Measurements from ENCODE around the gene SERPINA6.

Gene SERPINA6

DNA sequence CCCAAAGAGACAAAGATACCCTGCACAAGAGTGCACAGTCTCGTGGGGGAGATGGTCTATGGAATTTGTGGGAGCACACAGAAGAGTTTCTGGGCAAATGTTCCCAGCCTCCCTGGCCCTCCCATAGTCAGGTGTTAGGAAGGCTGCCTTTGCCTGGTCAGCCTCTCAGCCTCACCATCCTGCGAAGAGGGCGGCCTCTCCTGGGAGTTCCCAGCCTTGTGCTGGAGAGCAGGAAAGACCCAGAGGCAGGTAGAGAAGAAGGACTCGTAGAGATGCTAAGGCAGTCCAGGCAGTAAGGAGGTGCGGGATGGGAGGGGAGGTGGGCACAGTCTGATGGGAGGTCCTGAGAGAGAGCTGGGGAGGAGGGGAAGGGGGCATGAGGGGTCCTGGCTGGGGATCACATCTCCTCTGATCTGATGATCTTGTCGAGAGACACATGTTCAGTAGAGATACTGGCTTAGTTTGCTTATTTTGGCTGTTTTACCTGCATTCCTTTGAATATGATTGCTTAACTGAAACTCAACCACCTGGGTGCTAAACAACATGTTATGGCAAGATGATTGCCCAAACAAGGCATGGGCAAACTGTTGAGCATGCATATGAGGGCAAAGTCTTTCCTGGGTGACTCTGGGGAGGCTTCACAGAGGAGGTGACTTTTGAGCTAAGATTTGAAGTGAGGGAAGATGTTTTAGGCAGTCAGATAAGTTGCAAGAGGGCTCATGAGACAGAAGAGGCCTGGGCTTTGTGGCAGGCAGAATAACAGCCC is 10.5 kb downstream of the SERPINA6 start:
- ATAC-seq (ENCODE audit: insufficient read depth, low read depth): no peak
- no peak overlapping the region for H2AFZ ChIP-seq (ENCODE audit: low read depth, low read length)
- TF ChIP-seq, protein P1, sequence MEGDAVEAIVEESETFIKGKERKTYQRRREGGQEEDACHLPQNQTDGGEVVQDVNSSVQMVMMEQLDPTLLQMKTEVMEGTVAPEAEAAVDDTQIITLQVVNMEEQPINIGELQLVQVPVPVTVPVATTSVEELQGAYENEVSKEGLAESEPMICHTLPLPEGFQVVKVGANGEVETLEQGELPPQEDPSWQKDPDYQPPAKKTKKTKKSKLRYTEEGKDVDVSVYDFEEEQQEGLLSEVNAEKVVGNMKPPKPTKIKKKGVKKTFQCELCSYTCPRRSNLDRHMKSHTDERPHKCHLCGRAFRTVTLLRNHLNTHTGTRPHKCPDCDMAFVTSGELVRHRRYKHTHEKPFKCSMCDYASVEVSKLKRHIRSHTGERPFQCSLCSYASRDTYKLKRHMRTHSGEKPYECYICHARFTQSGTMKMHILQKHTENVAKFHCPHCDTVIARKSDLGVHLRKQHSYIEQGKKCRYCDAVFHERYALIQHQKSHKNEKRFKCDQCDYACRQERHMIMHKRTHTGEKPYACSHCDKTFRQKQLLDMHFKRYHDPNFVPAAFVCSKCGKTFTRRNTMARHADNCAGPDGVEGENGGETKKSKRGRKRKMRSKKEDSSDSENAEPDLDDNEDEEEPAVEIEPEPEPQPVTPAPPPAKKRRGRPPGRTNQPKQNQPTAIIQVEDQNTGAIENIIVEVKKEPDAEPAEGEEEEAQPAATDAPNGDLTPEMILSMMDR (IDR thresholded peaks at IDR 0.05; ENCODE audit: borderline replicate concordance, extremely low read depth, low read length, poor library complexity, severe bottlenecking): no peak
- H3K27me3 ChIP-seq (ENCODE audit: insufficient read depth, low read length, poor library complexity): peaks cover 3% of the 10 kb centered on the region
- no peak for DNase-seq
- H3K79me2 ChIP-seq (ENCODE audit: insufficient read depth, low read length): no peaks in the 10 kb centered on the region
- H3K27ac ChIP-seq (ENCODE audit: low read length): no peak overlapping the region
- H3K9ac ChIP-seq (ENCODE audit: low read depth, low read length): no peak overlapping the region
- no peaks in the 10 kb centered on the region; the same call in 1 of the 2 replicates for H4K20me1 ChIP-seq (ENCODE audit: insufficient read depth, low read length)
- no peak overlapping the region for H3K4me3 ChIP-seq (ENCODE audit: low read depth in 1 of 2, low read length in 2 of 2)
- no peak overlapping the region for H3K4me2 ChIP-seq (ENCODE audit: insufficient read depth, low read length)
- no peaks in the 10 kb centered on the region for H3K4me1 ChIP-seq (ENCODE audit: insufficient read depth, low read length)
- no peaks in the 10 kb centered on the region for H3K9me3 ChIP-seq (ENCODE audit: insufficient read depth, low read length, severe bottlenecking)
- H3K36me3 ChIP-seq (ENCODE audit: insufficient read depth, low read length): no peaks in the 10 kb centered on the region

DNA sequence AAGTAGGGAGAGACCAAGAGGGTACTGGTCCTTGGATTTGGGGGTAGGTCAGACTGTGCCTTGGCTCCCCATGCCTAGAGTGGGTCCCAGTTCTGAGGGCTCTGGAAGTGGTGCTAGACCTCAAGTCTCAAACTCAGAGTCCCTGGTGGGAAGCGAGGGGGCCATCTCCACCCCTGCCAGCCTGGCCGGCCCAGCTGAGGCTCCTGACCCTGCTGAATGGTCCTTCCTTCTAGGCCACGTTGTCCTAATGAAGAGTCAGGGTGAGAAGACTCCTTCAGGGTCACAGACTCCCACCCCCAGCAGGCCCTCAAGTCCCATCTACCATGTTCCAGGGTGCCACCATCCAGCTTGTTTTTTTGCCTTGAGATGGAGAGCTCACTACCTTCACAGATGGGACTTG is 12.9 kb downstream of the SERPINA6 start:
- DNase-seq (no peak), ATAC-seq (ENCODE audit: insufficient read depth, low read depth) (no peak)
- Histone ChIP-seq H3K9me3 (ENCODE audit: insufficient read depth, low read length, severe bottlenecking) (no peaks in the 10 kb centered on the region), H3K79me2 (ENCODE audit: insufficient read depth, low read length) (no peaks in the 10 kb centered on the region), H3K4me2 (ENCODE audit: insufficient read depth, low read length) (no peak overlapping the region), H3K27ac (ENCODE audit: low read length) (no peak overlapping the region), H3K9ac (ENCODE audit: low read depth, low read length) (no peak overlapping the region), H2AFZ (ENCODE audit: low read depth, low read length) (no peak overlapping the region), H3K36me3 (ENCODE audit: insufficient read depth, low read length) (no peaks in the 10 kb centered on the region), H3K4me3 (ENCODE audit: low read depth in 1 of 2, low read length in 2 of 2) (no peak overlapping the region), H3K4me1 (ENCODE audit: insufficient read depth, low read length) (no peaks in the 10 kb centered on the region), H3K27me3 (ENCODE audit: insufficient read depth, low read length, poor library complexity) (no peaks in the 10 kb centered on the region), H4K20me1 (ENCODE audit: insufficient read depth, low read length) (no peaks in the 10 kb centered on the region; the same call in 1 of the 2 replicates)
- TF ChIP-seq, protein P1 (IDR thresholded peaks at IDR 0.05; ENCODE audit: borderline replicate concordance, extremely low read depth, low read length, poor library complexity, severe bottlenecking): no peak
- no peak for TF ChIP-seq EZH2 (IDR thresholded peaks at IDR 0.05; ENCODE audit: borderline replicate concordance, low read depth, low read length, severe bottlenecking)

DNA sequence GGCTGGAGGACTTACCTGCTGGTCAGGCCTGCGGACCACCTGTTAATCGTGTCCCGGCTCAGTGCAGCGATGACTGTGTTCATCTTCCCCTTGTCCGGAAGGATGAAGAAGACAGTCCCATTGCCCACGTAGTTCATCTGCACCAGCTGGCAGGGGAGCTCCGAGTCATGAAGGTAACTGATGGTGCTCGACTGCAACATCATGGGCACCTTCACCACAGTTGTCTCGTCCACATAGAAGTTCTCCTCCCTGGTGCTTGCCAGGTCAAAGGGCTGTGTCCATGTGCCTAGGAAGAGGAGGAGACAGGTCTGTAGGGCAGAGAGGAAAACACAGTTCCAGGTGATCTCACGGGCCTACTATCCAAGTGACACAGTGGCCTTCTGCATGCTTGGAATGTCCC is 13.4 kb downstream of the SERPINA6 start:
- no peak for DNase-seq
- Histone ChIP-seq H3K27me3 (ENCODE audit: insufficient read depth, low read length, poor library complexity) (no peaks in the 10 kb centered on the region), H3K4me1 (ENCODE audit: insufficient read depth, low read length) (no peaks in the 10 kb centered on the region), H3K79me2 (ENCODE audit: insufficient read depth, low read length) (no peaks in the 10 kb centered on the region), H3K36me3 (ENCODE audit: insufficient read depth, low read length) (no peaks in the 10 kb centered on the region), H4K20me1 (ENCODE audit: insufficient read depth, low read length) (no peaks in the 10 kb centered on the region; the same call in 1 of the 2 replicates), H3K9me3 (ENCODE audit: insufficient read depth, low read length, severe bottlenecking) (no peaks in the 10 kb centered on the region), H3K9ac (ENCODE audit: low read depth, low read length) (no peak overlapping the region), H3K4me2 (ENCODE audit: insufficient read depth, low read length) (no peak overlapping the region), H2AFZ (ENCODE audit: low read depth, low read length) (no peak overlapping the region), H3K27ac (ENCODE audit: low read length) (no peak overlapping the region), H3K4me3 (ENCODE audit: low read depth in 1 of 2, low read length in 2 of 2) (no peak overlapping the region)
- TF ChIP-seq, protein P1 (IDR thresholded peaks at IDR 0.05; ENCODE audit: borderline replicate concordance, extremely low read depth, low read length, poor library complexity, severe bottlenecking): no peak
- TF ChIP-seq EZH2 (IDR thresholded peaks at IDR 0.05; ENCODE audit: borderline replicate concordance, low read depth, low read length, severe bottlenecking): no peak
- no peak for ATAC-seq (ENCODE audit: insufficient read depth, low read depth)

All from DND-41 (cell line).